SK-N-SH (cell line): Measurements from ENCODE around the gene RPL3.

Experiments used
- CTCF ChIP-seq: fragments of 200-600 bp; sonication (generic); IDR thresholded peaks from 2 replicates; pipeline ENCODE4 v1.6.1; 2017; ENCODE audit warnings: antibody characterized with exemption, mild to moderate bottlenecking, moderate library complexity
- NFIC ChIP-seq: IDR thresholded peaks from 2 replicates; pipeline ENCODE4 v1.4.0; 2012; ENCODE audit warnings: borderline replicate concordance
- POLR2AphosphoS5 ChIP-seq: IDR thresholded peaks from 2 replicates; pipeline ENCODE4 v1.6.1; 2012; ENCODE audit warnings: low read depth, low read length
- REST ChIP-seq: IDR thresholded peaks from 2 replicates; pipeline ENCODE4 v1.6.1; 2012; ENCODE audit warnings: mild to moderate bottlenecking, low read depth, low read length, moderate library complexity
- SIN3A ChIP-seq: IDR thresholded peaks from 2 replicates; pipeline ENCODE4 v1.6.1; 2012; ENCODE audit warnings: low read depth, mild to moderate bottlenecking, low read length, moderate library complexity, borderline replicate concordance
- TAF1 ChIP-seq: IDR thresholded peaks from 2 replicates; pipeline ENCODE4 v1.6.1; 2012; ENCODE audit warnings: low read depth, mild to moderate bottlenecking, low read length, moderate library complexity, borderline replicate concordance

GRCh38 chr22:39361496-39361895, 42.1 kb upstream of the RPL3 start:
- no peak for TF ChIP-seq NFIC
- TF ChIP-seq REST: no peak
- no peak for TF ChIP-seq POLR2AphosphoS5
- no peak for TF ChIP-seq CTCF
- TF ChIP-seq SIN3A: no peak
- no peak for TF ChIP-seq TAF1
